ENCODE results near the gene CTH.
"Not testable (repeated sequence)": the region's sequence is repeated elsewhere in the genome, so short reads cannot be mapped to it uniquely, and the experiment has no call there.

Gene CTH

DNA sequence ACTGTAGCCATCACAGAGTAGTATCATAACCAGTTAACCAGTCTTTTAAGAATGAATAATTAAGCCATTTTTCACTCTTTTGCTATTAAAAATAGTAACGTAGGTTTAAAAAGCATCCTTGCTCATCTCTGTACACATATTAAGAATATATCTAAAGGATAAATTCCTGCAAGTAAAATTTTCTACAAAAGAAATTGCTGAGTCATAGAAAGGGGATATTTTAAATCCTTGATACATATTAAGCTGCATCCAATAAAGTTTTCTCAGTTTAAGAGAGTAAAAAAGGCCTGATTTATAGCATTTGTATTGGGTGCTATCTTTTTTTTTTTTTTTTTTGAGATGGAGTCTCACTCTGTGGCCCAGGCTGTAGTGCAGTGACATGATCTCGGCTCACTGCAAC lies 1.9 kb upstream of the CTH start:
- DNase-seq (ENCODE audit: low spot score) = no peak

DNA sequence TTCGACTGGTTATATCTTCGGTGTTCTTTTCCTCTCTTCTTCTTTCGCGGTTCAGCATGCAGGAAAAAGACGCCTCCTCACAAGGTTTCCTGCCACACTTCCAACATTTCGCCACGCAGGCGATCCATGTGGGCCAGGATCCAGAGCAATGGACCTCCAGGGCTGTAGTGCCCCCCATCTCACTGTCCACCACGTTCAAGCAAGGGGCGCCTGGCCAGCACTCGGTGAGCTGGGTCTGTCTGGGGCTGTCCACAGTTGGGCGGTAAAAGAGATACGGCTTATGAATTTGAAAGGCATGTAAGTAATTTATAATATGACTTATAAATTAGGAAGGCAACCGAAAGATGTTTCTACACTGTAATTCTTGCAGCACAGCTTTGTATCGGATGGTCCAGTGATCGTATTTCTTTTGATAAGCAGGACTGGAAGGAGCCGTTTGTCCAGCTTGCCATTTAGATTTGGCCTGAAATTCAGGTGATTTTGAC lies 334 bp downstream of the CTH start:
- no peak for DNase-seq (ENCODE audit: low spot score)

DNA sequence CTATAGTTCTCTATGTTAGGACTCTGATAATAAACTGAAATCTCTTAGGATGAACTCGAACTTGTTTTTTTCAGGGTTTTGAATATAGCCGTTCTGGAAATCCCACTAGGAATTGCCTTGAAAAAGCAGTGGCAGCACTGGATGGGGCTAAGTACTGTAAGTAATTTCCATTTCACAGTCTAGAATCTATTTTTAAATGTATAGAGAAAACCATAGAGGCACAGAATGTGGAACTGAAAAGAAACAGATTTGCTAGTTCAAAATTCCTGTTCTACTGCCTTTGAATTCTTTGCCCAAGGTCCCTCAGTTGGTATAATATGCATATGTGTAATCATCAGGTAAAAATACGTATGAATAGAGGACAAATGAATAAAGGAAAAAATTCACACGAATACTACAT lies 4.8 kb downstream of the CTH start:
- no peak for DNase-seq (ENCODE audit: low spot score)

DNA sequence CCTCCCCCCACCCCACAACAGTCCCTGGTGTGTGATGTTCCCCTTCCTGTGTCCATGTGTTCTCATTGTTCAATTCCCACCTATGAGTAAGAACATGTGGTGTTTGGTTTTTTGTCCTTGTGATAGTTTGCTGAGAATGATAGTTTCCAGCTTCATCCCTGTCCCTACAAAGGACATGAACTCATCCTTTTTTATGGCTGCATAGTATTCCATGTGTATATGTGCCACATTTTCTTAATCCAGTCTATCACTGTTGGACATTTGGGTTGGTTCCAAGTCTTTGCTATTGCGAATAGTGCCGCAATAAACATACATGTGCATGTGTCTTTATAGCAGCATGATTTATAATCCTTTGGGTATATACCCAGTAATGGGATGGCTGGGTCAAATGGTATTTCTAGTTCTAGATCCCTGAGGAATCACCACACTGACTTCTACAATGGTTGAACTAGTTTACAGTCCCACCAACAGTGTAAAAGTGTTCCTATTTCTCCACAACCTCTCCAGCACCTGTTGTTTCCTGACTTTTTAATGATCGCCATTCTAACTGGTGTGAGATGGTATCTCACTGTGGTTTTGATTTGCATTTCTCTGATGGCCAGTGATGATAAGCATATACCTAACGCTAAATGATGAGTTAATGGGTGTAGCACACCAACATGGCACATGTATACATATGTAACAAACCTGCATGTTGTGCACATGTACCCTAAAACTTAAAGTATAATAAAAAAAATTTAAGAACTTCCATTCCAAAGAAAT lies 8.1 kb downstream of the CTH start:
- DNase-seq (ENCODE audit: low spot score) = not testable (repeated sequence)

DNA sequence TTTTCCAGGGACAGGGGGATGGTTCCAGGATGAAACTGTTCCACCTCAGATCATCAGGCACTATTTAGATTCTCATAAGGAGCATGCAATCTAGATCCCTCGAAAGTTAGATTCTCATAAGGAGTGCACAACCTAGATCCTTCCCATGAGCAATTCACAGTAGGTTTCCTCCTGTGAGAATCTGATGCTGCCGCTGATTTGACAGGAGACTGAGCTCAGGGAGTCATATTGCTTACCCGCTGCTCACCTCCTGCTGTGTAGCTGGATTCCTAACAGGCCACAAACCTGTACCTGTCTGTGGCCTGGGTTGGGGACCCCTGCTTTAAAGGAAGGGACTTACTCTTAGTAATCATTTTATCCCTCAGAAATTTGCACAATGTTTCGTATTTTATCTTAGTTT lies 9.3 kb downstream of the CTH start:
- no peak for DNase-seq (ENCODE audit: low spot score)

DNA sequence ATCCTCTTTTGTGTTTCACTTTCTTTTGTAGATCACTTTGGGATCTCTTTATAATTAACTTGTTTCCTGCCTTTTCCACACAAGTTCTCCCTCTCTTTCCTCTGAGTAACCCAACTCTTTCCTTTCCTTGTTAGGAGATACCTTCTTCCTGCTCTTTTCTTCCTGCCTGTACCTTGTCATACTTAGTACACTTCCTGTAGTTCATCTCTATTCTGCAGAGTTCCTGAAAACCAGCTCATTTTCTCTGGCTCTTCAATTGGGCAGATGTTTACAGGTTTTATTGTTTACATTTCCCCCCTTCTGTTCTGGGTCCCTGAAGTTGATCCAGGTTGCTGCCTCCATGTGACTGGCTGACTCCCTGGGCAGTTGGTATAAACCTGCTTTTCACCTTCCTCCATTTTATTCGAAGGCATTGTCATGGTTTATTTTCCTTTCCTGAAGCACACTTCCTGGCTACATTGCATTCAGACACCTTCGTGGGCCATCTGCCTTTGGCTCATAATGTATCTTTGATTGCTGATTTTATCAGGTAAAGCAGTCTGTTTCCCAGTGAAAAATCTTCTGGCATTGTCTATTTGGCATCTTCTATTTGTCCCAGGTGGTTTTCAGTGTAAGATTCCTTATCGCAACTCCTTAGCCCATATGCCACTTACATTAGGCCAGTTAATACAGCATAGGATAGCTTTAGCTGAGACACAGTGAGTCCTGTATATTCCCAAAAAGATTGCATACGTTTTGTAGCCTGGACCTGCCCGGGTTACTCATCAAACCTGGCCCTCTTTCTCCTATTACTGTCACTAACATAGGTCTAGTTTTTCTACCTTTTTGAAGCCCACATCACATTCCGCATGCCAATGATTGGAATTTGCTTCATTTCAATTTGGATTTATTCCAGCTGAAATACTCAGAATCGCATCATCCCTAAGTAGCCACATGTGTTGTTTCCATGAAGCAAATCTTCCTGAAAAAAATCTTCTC lies 15.4 kb downstream of the CTH start:
- no peak for DNase-seq (ENCODE audit: low spot score)

DNA sequence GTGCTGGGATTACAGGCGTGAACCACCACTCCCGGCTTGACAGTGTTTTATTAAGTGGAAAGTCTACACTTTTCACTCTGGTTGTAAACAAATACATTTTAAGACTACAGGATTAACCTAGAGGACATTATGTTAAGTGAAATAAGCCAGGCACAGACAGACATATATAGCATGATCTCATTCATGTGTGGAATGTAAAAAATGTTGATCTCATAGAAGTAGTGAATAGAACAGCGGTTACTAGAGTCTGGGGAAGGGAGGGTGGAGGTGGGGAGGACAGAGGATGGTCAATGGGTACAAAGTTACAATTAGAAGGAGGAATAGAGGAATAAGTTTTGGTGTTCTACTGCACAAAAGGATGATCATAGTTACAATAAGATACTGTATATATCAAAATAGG lies 16.9 kb downstream of the CTH start:
- DNase-seq (ENCODE audit: low spot score) = no peak

DNA sequence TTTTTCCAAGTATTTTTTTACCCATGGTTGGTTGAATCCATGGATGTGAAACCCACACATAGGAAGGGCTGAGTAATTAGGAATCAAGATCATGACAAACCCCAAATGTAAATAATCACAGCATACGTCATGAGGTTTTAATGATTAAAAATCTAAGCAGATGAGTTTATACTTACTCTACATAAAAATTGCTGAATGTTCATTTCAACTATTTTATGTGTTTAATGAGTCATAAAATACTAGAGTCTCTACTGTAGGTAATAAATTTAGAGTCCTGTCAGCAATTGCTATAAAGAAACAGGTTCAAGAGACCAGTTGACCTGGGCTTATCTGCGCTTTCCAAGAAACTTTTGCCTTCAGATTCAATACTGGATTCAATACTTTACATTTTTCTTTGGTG lies 18.2 kb downstream of the CTH start:
- DNase-seq (ENCODE audit: low spot score) = no peak

DNA sequence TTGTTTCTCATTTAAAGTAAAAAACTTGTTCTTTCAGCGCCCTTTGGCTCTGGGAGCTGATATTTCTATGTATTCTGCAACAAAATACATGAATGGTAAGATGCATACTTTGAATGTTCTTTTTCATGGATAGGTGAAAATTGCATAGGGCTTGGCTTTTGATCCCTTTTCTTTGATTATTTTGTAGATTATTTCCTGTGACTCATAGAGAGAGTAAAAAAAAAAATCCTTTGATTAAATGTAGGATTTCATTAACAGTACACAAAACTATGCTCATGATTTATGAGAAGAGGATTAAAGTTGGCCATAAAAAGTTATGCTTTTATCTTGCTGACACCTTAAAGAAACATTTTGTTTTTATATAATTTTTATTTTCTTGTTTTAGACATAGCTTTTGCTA lies 18.7 kb downstream of the CTH start:
- no peak for DNase-seq (ENCODE audit: low spot score)

DNA sequence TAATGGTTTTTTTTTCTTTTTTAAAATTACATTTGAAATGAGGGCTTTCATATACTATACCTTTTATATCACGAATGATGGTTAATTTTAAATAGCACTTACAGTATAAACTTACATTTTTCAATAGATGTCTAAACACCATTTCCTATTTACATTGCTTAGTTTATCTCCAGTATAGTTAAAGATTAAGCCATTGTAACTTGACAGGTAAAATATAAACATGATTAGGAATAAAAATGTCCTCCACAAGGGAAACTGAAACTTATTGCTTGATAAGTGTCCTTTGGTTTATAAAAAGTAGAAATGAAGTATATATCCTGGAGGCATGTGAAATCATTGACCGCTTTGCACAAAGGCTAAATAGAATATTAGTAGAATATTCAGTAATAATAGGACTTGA lies 20.2 kb downstream of the CTH start:
- no peak for DNase-seq (ENCODE audit: low spot score)

DNA sequence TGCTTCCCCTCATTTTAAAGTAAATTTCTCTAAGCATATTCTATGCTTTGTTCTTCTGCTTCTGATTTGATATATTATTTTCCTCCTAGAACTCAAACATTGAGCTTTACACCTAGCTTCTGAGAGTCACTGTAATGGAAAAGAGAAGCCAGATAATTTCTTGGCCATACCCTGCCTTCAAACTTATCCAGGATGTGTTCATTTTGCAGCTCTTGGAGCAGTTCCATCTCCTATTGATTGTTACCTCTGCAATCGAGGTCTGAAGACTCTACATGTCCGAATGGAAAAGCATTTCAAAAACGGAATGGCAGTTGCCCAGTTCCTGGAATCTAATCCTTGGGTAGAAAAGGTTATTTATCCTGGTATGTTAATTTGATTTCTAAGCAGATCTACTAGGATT lies 20.8 kb downstream of the CTH start:
- no peak for DNase-seq (ENCODE audit: low spot score)

DNA sequence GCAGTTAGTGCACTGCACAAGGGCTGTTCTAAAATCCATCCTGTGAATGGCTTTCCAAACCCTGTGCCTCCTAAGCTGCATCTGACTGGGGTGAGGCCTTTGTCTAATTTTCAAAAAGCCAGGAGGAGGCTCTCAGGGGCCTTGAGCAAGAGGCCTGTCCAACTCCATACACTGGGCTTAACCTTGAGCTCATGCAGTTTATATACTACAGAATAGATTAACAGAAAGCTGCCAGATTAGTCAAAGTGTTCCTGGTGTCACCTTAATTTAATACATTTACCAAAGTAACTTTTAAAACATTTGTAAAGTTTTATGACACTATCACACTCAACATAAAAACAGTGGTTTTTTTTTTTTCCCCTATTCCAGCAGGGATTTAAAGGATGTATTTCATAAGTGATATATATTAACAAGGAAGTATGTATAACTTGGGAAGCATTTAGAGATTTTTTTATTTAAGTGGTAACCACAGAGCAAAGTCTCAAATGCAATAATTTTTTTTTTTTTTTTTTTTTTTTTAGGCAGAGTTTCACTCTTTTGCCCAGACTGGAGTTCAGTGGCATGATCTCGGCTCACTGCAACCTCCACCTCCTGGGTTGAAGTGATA lies 23.3 kb downstream of the CTH start:
- no peak for DNase-seq (ENCODE audit: low spot score)

DNA sequence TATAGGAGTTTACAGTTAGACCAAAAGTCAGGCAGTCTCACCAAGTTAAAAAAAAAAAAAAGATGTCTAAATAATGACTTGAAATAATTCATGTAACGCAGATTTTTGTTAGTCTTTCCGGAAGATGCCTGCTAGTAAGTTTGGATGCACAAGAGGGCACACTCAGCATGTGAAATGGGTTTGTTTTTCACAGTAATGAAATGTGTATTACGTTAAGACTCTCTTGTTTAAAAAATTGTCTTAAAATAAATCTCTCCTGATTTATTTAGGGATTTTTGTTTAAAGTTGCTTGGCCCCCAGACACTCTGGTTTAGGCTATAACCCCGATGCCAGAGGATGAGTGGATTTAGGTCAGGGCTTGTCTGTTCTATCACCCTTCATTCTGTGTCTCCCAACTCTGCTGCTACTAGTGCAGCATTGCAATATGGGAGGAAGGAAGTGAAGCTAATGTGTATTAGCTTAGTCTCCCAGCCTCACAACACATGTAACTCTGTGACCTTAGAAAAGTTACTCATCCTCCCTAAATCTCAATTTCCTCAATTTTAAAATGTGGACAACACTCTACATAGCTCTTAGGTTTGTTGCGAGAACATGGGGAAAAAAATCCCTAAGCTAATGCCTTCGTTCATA lies 25.7 kb downstream of the CTH start:
- no peak for DNase-seq (ENCODE audit: low spot score)

DNA sequence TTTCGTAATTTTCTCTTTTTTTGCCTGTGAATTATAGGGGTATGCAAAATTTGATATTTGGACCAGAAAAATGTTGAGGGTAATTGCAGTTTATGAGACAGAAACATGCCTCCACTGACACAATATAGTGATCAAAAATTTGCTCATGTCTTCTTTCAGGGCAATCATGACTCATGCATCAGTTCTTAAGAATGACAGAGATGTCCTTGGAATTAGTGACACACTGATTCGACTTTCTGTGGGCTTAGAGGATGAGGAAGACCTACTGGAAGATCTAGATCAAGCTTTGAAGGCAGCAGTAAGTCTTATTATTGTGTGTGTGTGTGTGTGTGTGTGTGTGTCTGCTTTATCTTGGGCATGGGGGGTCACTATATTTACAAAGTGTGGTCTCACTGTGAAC lies 27.5 kb downstream of the CTH start:
- no peak for DNase-seq (ENCODE audit: low spot score)

DNA sequence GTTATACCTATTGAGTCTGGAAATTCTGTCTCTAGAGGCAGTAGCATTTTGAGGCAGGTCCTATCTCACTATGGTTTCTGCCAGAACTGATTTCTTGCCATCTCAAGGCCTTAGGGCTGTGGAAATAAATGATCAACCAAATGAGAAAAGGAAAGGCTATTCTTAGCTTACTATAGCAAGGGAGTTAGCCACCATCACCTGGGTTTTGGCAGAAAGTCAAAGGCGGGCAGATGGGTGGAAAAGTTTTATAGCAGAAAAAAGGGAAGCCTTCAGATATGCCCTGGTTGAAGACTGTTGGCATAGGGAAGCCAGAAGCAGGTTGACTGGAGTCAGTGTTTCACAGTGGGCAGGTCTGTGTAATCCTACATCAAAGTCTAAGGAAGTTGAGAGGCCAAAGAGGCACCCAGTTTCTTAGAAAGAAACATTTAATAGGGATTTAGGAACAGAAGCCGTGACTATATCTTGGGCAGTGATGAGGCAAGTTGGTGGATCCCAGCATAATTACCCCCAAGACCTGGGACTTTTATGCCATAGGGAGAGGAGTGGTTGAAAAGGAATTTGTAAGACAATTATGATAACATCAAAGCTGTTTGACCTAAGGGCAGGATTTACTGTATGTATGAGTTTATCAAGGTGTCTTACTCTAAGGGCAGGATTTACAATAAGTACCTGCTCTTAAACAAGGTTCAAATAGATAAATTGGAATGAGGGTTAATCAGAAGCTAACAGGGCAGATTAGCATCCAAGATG lies 29.7 kb downstream of the CTH start:
- no peak for DNase-seq (ENCODE audit: low spot score)

DNA sequence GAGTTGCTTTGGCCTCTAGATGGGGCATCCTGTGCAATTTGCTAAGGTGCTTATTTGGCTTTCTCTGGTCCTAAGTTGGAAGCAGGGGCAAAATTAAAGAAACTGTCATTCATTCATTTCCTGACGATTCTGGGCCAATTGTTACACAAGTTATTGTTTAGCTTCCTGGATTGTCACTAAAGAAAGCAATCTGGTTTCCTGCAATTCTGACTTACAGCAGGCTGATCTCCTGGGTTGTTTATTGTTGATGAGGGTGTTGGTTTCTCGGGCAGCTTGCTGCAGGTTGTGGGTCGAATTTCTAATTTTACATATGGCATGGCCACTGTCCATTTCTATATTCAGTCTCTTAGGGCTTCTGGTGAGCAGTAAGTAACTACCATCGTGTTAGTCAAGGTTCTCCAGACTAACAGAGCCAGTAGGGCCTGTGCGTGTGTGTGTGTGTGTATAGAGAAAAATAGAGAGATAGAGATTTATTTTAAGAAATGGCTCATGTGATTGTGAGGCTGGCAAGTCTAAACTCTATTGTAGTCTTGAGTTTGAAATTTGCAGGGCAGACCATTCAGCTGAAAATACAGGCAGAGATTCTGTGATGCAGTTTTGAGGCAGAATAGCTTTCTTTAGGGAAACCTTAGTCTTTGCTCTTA lies 30.4 kb downstream of the CTH start:
- no peak for DNase-seq (ENCODE audit: low spot score)

DNA sequence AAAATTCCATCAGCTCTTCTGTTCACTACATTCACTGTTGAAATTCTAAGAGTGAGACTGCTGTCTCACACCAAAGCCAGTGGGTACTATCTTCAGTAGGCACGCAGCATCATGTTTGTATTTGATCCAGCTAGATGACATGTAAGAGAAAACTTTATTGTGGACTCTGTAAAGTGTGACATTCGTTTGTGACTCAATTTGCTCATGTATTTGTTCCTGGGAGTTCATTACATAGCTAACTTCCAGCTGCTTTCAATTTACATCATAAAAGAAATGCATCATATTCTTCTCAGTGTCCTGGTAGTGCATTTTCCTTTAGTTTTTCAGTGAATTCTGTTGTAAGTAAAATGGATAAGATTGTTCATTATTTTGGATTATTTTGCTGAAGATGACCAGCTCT lies 31.4 kb downstream of the CTH start:
- no peak for DNase-seq (ENCODE audit: low spot score)

DNA sequence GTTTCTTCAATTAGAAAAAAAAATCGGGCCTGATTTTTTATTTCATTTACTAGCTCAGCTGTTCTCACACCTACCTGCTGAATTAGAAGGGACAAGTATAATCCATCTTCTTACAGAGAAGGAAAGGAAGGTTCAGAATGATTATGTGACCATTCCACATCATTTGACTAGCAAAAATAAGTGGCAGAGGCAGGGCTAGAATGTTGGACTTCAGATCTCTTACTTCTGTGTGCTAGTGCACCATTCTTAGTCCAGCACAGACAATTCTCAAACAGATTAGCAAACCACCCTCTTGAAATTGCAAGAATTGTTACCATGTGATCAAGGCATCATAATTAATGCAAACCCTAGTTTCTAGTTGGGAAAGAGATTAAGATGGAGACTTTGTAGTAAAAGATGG lies 32.7 kb downstream of the CTH start:
- DNase-seq (ENCODE audit: low spot score) = no peak

DNA sequence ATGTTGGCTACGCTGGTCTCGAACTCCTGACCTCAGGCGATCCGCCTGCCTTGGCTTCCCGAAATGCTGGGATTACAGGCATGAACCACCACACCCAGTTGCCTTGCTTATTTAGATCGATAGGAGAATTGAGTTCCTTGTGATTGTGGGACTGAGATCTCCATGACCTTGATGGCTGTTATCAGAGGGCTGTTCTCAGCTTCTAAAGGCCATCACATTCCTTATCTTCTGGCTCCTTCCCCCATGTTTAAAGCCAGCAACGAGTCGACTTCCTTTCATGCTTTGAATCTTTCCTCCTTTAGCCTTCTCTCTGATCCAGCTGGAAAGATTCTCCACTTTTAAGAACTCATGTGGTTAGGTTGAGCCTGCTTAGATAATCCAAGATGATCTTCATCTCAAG lies 38.0 kb downstream of the CTH start:
- DNase-seq (ENCODE audit: low spot score) = no peak

DNA sequence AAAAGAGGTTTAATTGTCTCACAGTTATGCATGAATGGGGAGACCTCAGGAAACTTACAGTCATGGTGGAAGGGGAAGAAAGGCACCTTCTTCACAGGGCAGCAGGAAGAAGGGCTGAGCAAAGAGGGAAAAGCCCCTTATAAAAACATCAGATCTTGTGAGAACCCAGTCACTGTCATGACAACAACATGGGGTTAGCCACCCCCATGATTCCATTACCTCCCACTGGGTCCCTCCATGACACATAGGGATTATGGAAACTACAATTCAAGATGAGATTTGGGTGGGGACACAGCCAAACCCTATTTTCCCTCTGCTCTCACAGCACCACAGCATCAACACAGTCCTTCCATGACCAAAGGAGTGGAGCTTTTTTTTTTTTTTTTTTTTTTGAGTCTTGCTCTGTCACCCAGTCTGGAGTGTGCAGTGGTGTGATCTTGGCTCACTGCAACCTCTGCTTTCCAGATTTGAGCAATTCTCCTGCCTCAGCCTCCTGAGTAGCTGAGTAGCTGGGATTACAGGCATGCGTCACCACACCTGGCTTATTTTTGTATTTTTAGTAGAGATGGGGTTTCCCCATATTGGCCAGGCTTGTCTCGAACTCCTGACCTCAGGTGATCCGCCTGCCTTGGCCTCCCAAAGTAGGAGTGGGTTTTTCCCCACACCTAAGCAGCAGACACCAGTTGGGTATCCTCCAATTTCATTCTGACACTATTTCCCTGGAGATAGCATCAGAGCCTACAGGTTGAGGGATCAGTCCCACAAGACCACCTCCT lies 41.3 kb downstream of the CTH start:
- DNase-seq (ENCODE audit: low spot score) = not testable (repeated sequence)

All from putamen (tissue), 1 donor.